Keratinocyte (primary cell): ENCODE results near the gene CREG2. TPM values are rescaled to one million over a fixed set of nuclear protein-coding genes. Genes with fewer than 3 reads are reported as not detected.

Experiments
- DNase-seq: peaks from one replicate; pipeline ENCODE4 v3.0.0-alpha.2; 2011; ENCODE audit warnings: low read depth, missing footprints, low spot score
- FAIRE-seq: peaks from 2 replicates; lab custom pipeline; 2011; peaks lifted over from hg19 to GRCh38; lab: Jason Lieb, UNC
- H2AFZ ChIP-seq: 2 replicates; pipeline ENCODE4 v1.6.0; 2012; ENCODE audit warnings: low read length, control low read depth, inconsistent platforms; ENCODE audit not compliant: control insufficient read depth
- H3K27ac ChIP-seq: 2 replicates; pipeline ENCODE4 v1.5.1; 2011; ENCODE audit warnings: low read length; ENCODE audit not compliant: control insufficient read depth, insufficient read depth
- H3K27me3 ChIP-seq: 3 replicates; pipeline ENCODE4 v1.6.0; 2011; ENCODE audit warnings: low read length; ENCODE audit not compliant: control insufficient read depth, insufficient read depth; ENCODE audit errors: extremely low read depth
- H3K36me3 ChIP-seq, 2 experiments: 2 replicates in 1 of 2; 3 replicates in 1 of 2; pipeline ENCODE4 v1.5.1; 2011; ENCODE audit warnings: low read length in 2 of 2, mild to moderate bottlenecking in 1 of 2; ENCODE audit not compliant: control insufficient read depth in 2 of 2, insufficient read depth in 2 of 2; ENCODE audit errors: extremely low read depth in 1 of 2
- H3K4me1 ChIP-seq: 3 replicates; pipeline ENCODE4 v1.5.1; 2011; ENCODE audit warnings: low read length; ENCODE audit not compliant: control insufficient read depth, insufficient read depth; ENCODE audit errors: extremely low read depth
- H3K4me2 ChIP-seq: 3 replicates; pipeline ENCODE4 v1.6.0; 2011; ENCODE audit warnings: low read depth, low read length; ENCODE audit not compliant: control insufficient read depth, insufficient read depth; ENCODE audit errors: extremely low read depth
- H3K4me3 ChIP-seq, 3 experiments: fragments of 200-600 bp in 1 of 3; sonication (generic) in 1 of 3; 2 replicates in 2 of 3; 3 replicates in 1 of 3; pipeline ENCODE4 v1.5.1; 2011 to 2016; ENCODE audit warnings: low read length in 3 of 3, mild to moderate bottlenecking in 3 of 3, control low read depth in 2 of 3, inconsistent platforms in 1 of 3, low read depth in 1 of 3, mixed read lengths in 1 of 3, mixed run types in 1 of 3, moderate library complexity in 1 of 3; ENCODE audit not compliant: control insufficient read depth in 2 of 3, insufficient read depth in 2 of 3; ENCODE audit errors: extremely low read depth in 1 of 3
- H3K79me2 ChIP-seq: 2 replicates; pipeline ENCODE4 v1.6.0; 2012; ENCODE audit warnings: low read length; ENCODE audit not compliant: control insufficient read depth, insufficient read depth
- H3K9ac ChIP-seq: 3 replicates; pipeline ENCODE4 v1.6.0; 2011; ENCODE audit warnings: low read length; ENCODE audit not compliant: control insufficient read depth, insufficient read depth; ENCODE audit errors: extremely low read depth
- H3K9me1 ChIP-seq: 3 replicates; pipeline ENCODE4 v1.6.0; 2011; ENCODE audit warnings: low read length; ENCODE audit not compliant: control insufficient read depth, insufficient read depth; ENCODE audit errors: extremely low read depth
- H3K9me3 ChIP-seq: 2 replicates; pipeline ENCODE4 v1.5.1; 2012; ENCODE audit warnings: low read depth, low read length; ENCODE audit not compliant: control insufficient read depth
- H4K20me1 ChIP-seq: 3 replicates; pipeline ENCODE4 v1.6.0; 2011; ENCODE audit warnings: low read length; ENCODE audit not compliant: control insufficient read depth, insufficient read depth; ENCODE audit errors: extremely low read depth
- CTCF ChIP-seq, 3 experiments: IDR thresholded peaks in 1 of 3; conservative IDR thresholded peaks in 1 of 3; optimal IDR thresholded peaks in 1 of 3; 2 replicates in 2 of 3; 3 replicates in 1 of 3; pipeline versions ENCODE3 to v1.5.1; 2011; ENCODE audit warnings: low read length in 3 of 3, mild to moderate bottlenecking in 3 of 3, moderate library complexity in 2 of 3, control low read depth in 1 of 3, inconsistent platforms in 1 of 3; ENCODE audit not compliant: insufficient read depth in 2 of 3; ENCODE audit errors: extremely low read depth in 1 of 3
- EZH2 ChIP-seq: IDR thresholded peaks from one replicate; pipeline ENCODE4 v1.6.1; 2012; ENCODE audit warnings: inconsistent platforms, mild to moderate bottlenecking, low read length, moderate library complexity
- dilution Hi-C: fragments of 300-500 bp; cut with MboI; formaldehyde crosslinking; loops from one replicate; pipeline ENCODE4 v1.7.0; 2020; ENCODE audit warnings: low sequenced_read_pairs; ENCODE audit not compliant: extremely low pct_ligation_motif_present
- polyA plus RNA-seq, 5 experiments: library from polyadenylated mRNA; depleted of rRNA in 3 of 5; stranded (reverse) in 3 of 5; stranded (forward) in 1 of 5; unstranded in 1 of 5; fragments of >200 nt; gene quantifications; 1 replicate in 1 of 5; 2 replicates in 3 of 5; 3 replicates in 1 of 5; pipeline versions ENCODE4 v1.2.1 to v1.2.3, GENCODE V29; 2011 to 2012; ENCODE audit warnings: missing spikeins in 2 of 5, low read depth in 1 of 5, low replicate concordance in 1 of 5

The CREG2 gene
- polyA plus RNA-seq, 1 donor (not counting 4 experiments of a cell fraction or from before 2014, with no cell fraction given): 1.7 TPM

GRCh38 chr2:101383016-101383541, 4.2 kb downstream of the CREG2 start:
- dilution Hi-C loops: no loop called here
- Histone ChIP-seq H2AFZ (no peak overlapping the region), H3K79me2 (no peaks in the 10 kb centered on the region), H3K9ac (no peak overlapping the region), H3K27me3 (peaks cover 6% of the 10 kb centered on the region), H3K9me3 (no peaks in the 10 kb centered on the region), H4K20me1 (no peaks in the 10 kb centered on the region), H3K4me3 (no peak overlapping the region), H3K36me3 (no peaks in the 10 kb centered on the region), H3K9me1 (no peaks in the 10 kb centered on the region), H3K27ac (no peak overlapping the region), H3K4me2 (no peak overlapping the region), H3K4me1 (peaks cover 22% of the 10 kb centered on the region)
- no peak for TF ChIP-seq EZH2
- TF ChIP-seq CTCF (optimal IDR thresholded peaks at IDR 0.05 in 1 of 3, IDR thresholded peaks at IDR 0.05 in 1 of 3, conservative IDR thresholded peaks at IDR 0.05 in 1 of 3; ENCODE audit: extremely low read depth in 1 of 3, insufficient read depth in 2 of 3, low read length in 3 of 3): no peak
- FAIRE-seq: no peak
- DNase-seq: no peak

- H4K20me1 ChIP-seq: no peaks in the 10 kb centered on the region
- dilution Hi-C loops: no loop called here
- peaks cover 6% of the 10 kb centered on the region for H3K27me3 ChIP-seq
- no peak overlapping the region for H3K4me3 ChIP-seq
- peaks cover 17% of the 10 kb centered on the region for H3K4me1 ChIP-seq
- no peak overlapping the region for H3K4me2 ChIP-seq
- H3K9me1 ChIP-seq: no peaks in the 10 kb centered on the region
- DNase-seq (no peak), FAIRE-seq (no peak)
- H3K36me3 ChIP-seq: no peaks in the 10 kb centered on the region
- H2AFZ ChIP-seq: no peak overlapping the region
- H3K27ac ChIP-seq: no peak overlapping the region
- no peak overlapping the region for H3K9ac ChIP-seq
- no peak for TF ChIP-seq CTCF (optimal IDR thresholded peaks at IDR 0.05 in 1 of 3, IDR thresholded peaks at IDR 0.05 in 1 of 3, conservative IDR thresholded peaks at IDR 0.05 in 1 of 3; ENCODE audit: extremely low read depth in 1 of 3, insufficient read depth in 2 of 3, low read length in 3 of 3)
- TF ChIP-seq EZH2: no peak
- H3K9me3 ChIP-seq: no peaks in the 10 kb centered on the region
- no peaks in the 10 kb centered on the region for H3K79me2 ChIP-seq
Measured at GRCh38 chr2:101382442-101382841, 4.9 kb downstream of the CREG2 start.
